GM12801 (cell line): Measurements from ENCODE around the gene HJURP.

Source experiments
- CTCF ChIP-seq: IDR thresholded peaks from one replicate; pipeline ENCODE4 v1.5.1; 2011; ENCODE audit warnings: control low read depth; ENCODE audit not compliant: insufficient read length; ENCODE audit errors: extremely low read depth

The HJURP gene

GRCh38 chr2:233866479-233866878 is 12.1 kb upstream of the HJURP start:
- no peak for TF ChIP-seq CTCF

- no peak for TF ChIP-seq CTCF
These were observed 11.5 kb upstream of the HJURP start for GRCh38 chr2:233865838-233866237.

- no peak for TF ChIP-seq CTCF
These were observed 8.0 kb upstream of the HJURP start for GRCh38 chr2:233862261-233862768.

GRCh38 chr2:233858331-233858730 is 4.0 kb upstream of the HJURP start:
- TF ChIP-seq CTCF = no peak

- TF ChIP-seq CTCF = no peak
These were observed 3.3 kb upstream of the HJURP start for GRCh38 chr2:233857511-233858141.

- TF ChIP-seq CTCF = no peak
These were observed 1.8 kb upstream of the HJURP start for GRCh38 chr2:233856184-233856583.

- TF ChIP-seq CTCF = no peak
These were observed 1.0 kb upstream of the HJURP start for GRCh38 chr2:233855345-233855744.

GRCh38 chr2:233853883-233854240 is 473 bp downstream of the HJURP start:
- no peak for TF ChIP-seq CTCF
